Fibroblast of lung (primary cell): Measurements from ENCODE around the gene GTPBP6. TPM values are rescaled to one million over a fixed set of nuclear protein-coding genes. Genes with fewer than 3 reads are reported as not detected.

Experiments used
- DNase-seq, 2 donors: peaks; one replicate each; pipeline versions ENCODE4 v3.0.0 to v3.0.0-alpha.2; 2010; ENCODE audit warnings: low read depth in 2 of 2
- H2AFZ ChIP-seq: 2 replicates; pipeline ENCODE4 v1.5.1; 2012; ENCODE audit warnings: low read length, control low read depth, inconsistent platforms
- H3K27ac ChIP-seq: 2 replicates; pipeline ENCODE4 v1.5.1; 2011; ENCODE audit warnings: low read length, control low read depth; ENCODE audit not compliant: insufficient read depth
- H3K27me3 ChIP-seq: 2 replicates; pipeline ENCODE4 v1.5.1; 2011; ENCODE audit warnings: mild to moderate bottlenecking, low read length; ENCODE audit not compliant: control insufficient read depth, insufficient read depth
- H3K36me3 ChIP-seq: 2 replicates; pipeline ENCODE4 v1.5.1; 2011; ENCODE audit warnings: low read length; ENCODE audit not compliant: control insufficient read depth, insufficient read depth
- H3K4me1 ChIP-seq: 2 replicates; pipeline ENCODE4 v1.5.1; 2011; ENCODE audit warnings: low read length; ENCODE audit not compliant: control insufficient read depth, insufficient read depth; ENCODE audit errors: extremely low read depth
- H3K4me2 ChIP-seq: 2 replicates; pipeline ENCODE4 v1.5.1; 2011; ENCODE audit warnings: low read length, control low read depth; ENCODE audit not compliant: insufficient read depth; ENCODE audit errors: extremely low read depth
- H3K4me3 ChIP-seq, 4 experiments: fragments of 200-600 bp in 1 of 4; sonication (generic) in 1 of 4; replicated peaks in 1 of 4; 2 replicates each; pipeline ENCODE4 v1.5.1; 2011 to 2016; ENCODE audit warnings: low read length in 4 of 4, low read depth in 3 of 4, mild to moderate bottlenecking in 3 of 4, control low read depth in 2 of 4, inconsistent platforms in 1 of 4, mixed read lengths in 1 of 4; ENCODE audit not compliant: insufficient read depth in 1 of 4; ENCODE audit errors: control extremely low read depth in 1 of 4
- H3K79me2 ChIP-seq: 2 replicates; pipeline ENCODE4 v1.5.1; 2012; ENCODE audit warnings: mild to moderate bottlenecking, low read length, inconsistent platforms; ENCODE audit not compliant: control insufficient read depth, insufficient read depth
- H3K9ac ChIP-seq: 2 replicates; pipeline ENCODE4 v1.5.1; 2011; ENCODE audit warnings: mild to moderate bottlenecking, low read length, control low read depth; ENCODE audit not compliant: insufficient read depth
- H3K9me3 ChIP-seq: 2 replicates; pipeline ENCODE4 v1.5.1; 2012; ENCODE audit warnings: low read depth, low read length; ENCODE audit not compliant: control insufficient read depth, insufficient read depth
- H4K20me1 ChIP-seq: 2 replicates; pipeline ENCODE4 v1.5.1; 2011; ENCODE audit warnings: low read length; ENCODE audit not compliant: control insufficient read depth, insufficient read depth; ENCODE audit errors: extremely low read depth
- CTCF ChIP-seq, 2 donors: IDR thresholded peaks in 1 of 2; conservative IDR thresholded peaks in 1 of 2; 1 replicate in 1 of 2; 2 replicates in 1 of 2; pipeline ENCODE4 v1.5.1; 2011 to 2012; ENCODE audit warnings: low read length in 2 of 2, control low read depth in 1 of 2, inconsistent platforms in 1 of 2, low read depth in 1 of 2, mild to moderate bottlenecking in 1 of 2
- EZH2 ChIP-seq: IDR thresholded peaks from 2 replicates; pipeline ENCODE4 v1.5.1; 2012; ENCODE audit warnings: low read length, control low read depth, mild to moderate bottlenecking; ENCODE audit errors: missing control alignments
- polyA plus RNA-seq, 2 donors: library from polyadenylated mRNA; depleted of rRNA in 1 of 2; stranded (reverse) in 1 of 2; unstranded in 1 of 2; fragments of >200 nt; gene quantifications; 2 replicates each; pipeline ENCODE4 v1.2.1, GENCODE V29; 2011 to 2012; ENCODE audit warnings: missing spikeins in 1 of 2
- total RNA-seq: library from RNA; depleted of rRNA; stranded (reverse); fragments of >200 nt; gene quantifications from 2 replicates; pipeline ENCODE4 v1.2.1, GENCODE V29; 2014

GTPBP6 gene
- total and polyA plus RNA-seq, 2 donors (not counting 1 experiment from before 2014, with no cell fraction given): 15.4 to 46.1 TPM

DNA sequence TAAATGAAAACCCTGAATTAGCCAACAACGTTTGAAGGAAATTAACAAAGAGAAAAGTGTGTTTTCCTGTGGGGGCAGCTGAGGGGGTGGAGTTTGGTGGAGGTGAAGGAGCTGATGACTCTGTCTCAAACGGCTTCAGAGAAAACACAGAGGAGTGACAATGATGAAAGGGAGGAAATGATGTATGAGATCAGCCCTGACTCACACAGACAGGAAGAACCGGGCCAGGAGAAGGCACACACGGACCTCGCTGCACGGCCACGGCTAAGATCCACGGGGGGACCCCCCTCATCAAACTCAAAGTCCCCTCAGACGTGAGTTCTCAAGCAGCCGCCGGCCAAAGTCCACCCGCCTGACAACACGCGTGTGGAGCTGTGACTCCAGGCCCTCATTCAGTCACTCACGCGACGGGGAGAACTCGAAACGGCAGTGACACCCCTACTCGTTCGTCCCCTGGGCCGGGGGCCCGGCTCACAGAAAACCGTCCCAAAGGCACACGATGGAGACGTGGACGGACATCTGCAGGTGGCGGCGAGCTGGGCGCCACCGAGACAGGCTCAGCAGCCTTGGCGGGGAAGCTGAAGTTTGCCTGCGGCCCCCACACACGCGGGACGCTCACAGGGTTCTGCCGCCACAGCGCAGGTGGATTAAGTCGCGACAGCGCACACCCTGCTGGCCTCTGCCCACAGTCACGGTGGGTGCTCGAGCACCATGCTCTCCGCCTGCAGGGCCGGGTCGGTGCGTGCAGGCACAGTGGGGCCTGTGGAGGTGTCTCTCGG, 39.3 kb upstream of the GTPBP6 start:
- Histone ChIP-seq H3K79me2 (no peaks in the 10 kb centered on the region), H3K36me3 (no peaks in the 10 kb centered on the region), H3K4me3 (no peak overlapping the region), H3K4me1 (peaks cover 2% of the 10 kb centered on the region), H3K4me2 (no peak overlapping the region), H4K20me1 (no peaks in the 10 kb centered on the region), H2AFZ (no peak overlapping the region), H3K9ac (no peak overlapping the region), H3K27ac (no peak overlapping the region), H3K27me3 (no peaks in the 10 kb centered on the region), H3K9me3 (no peaks in the 10 kb centered on the region)
- TF ChIP-seq CTCF (conservative IDR thresholded peaks at IDR 0.05 in 1 of 2, IDR thresholded peaks at IDR 0.05 in 1 of 2; ENCODE audit: low read depth in 1 of 2, low read length in 2 of 2): no peak
- peak in 1 of 2 donors; percentile 74 for DNase-seq

DNA sequence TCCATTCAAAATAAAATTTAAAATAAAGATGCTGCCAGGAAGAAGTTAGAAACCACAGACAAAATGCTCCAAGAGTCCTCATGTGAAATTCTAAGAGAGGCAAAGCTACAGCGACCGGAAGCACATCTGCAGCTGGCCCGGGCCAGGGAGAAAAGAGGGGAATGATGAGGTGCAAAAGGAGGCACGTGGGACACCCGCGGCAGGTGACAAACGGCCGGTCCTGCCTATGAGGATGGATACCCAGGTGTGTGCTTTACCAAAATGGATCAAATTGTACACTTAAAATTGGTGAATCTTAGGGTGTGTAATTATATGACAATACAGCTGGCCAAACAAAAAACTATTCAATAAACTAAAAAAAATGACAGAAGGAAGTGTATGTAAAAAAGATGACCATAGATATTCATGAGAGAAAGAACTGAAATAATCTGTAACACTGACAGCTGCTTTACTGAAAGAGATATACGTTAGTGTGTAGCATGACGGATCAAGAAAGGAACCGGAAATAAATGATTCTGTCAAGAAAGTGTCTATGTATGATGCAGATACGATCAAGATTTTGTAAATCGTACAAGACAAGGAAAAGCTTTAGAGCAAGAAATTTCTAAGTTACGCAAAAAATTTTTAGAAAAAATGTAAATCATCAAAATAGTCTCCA, 38.6 kb upstream of the GTPBP6 start:
- Histone ChIP-seq H3K36me3 (no peaks in the 10 kb centered on the region), H3K27ac (no peak overlapping the region), H3K9ac (no peak overlapping the region), H3K4me2 (no peak overlapping the region), H4K20me1 (no peaks in the 10 kb centered on the region), H3K4me3 (no peak overlapping the region), H3K79me2 (no peaks in the 10 kb centered on the region), H3K9me3 (no peaks in the 10 kb centered on the region), H3K27me3 (no peaks in the 10 kb centered on the region), H3K4me1 (peaks cover 2% of the 10 kb centered on the region), H2AFZ (no peak overlapping the region)
- no peak for TF ChIP-seq CTCF (conservative IDR thresholded peaks at IDR 0.05 in 1 of 2, IDR thresholded peaks at IDR 0.05 in 1 of 2; ENCODE audit: low read depth in 1 of 2, low read length in 2 of 2)
- TF ChIP-seq EZH2: no peak
- DNase-seq: no peak

GRCh38 chrX:356385-357034, 37.9 kb upstream of the GTPBP6 start:
- Histone ChIP-seq H3K27ac (no peak overlapping the region), H3K79me2 (no peaks in the 10 kb centered on the region), H2AFZ (no peak overlapping the region), H3K9me3 (no peaks in the 10 kb centered on the region), H3K36me3 (no peaks in the 10 kb centered on the region), H3K27me3 (no peaks in the 10 kb centered on the region), H3K4me1 (peaks cover 2% of the 10 kb centered on the region), H3K9ac (no peak overlapping the region), H4K20me1 (no peaks in the 10 kb centered on the region), H3K4me3 (no peak overlapping the region), H3K4me2 (no peak overlapping the region)
- TF ChIP-seq CTCF (conservative IDR thresholded peaks at IDR 0.05 in 1 of 2, IDR thresholded peaks at IDR 0.05 in 1 of 2; ENCODE audit: low read depth in 1 of 2, low read length in 2 of 2) (no peak), EZH2 (no peak)
- DNase-seq: peak in 1 of 2 donors; percentile 96
